ENCODE measurements around the gene RPL10. TPM values are rescaled to one million over a fixed set of nuclear protein-coding genes. Genes with fewer than 3 reads are reported as not detected.
A peak's percentile ranks its signal among the peaks of the same experiment; 100 is the strongest.

Gene RPL10
- total RNA-seq, 1 donor from 2014 or later, result 5,113 TPM

DNA sequence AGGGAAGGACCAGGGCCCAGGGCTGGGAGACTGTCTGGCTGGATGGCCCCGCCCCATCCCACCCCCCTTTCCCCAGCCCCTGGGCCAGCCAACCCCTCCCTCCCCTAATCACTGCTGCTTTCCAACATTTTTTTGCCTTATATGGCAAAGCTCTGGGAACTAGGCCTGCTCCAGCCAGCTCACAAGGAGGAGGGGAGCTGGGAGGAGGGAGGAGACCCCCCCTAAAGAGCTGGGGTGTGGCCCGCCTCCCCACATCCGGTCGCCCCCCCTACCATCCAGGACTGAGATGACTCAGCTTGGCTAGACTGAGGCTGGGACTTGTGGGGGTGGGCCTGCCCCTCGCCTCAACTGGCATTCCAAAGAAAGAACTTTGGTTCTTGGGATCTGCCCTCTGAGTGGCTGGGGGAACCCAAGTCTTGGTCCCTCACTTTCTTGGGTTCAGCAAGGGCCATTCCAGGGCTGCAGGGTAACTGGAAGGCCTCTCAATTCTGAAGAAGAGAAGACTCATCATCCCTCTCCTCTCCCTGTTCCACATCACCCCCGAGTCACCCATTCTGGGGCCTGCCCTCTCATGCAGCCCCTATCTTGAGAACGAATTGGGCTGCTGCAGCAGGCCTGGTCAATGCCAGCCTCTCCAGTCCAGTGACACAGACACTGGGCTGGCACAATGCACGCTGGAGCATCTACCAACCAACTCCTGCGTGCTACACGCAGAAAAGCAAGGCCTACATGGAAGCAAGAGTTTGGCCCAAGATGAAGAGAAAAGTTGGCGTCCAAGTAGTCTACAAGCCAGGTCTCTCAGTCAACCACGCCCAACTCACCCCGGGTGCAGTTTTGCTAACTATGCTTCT is 28.5 kb upstream of the RPL10 start:
- intact Hi-C loops (cut with micrococcal nuclease), result loop anchor here (1.0 to 10.0 kb wide), 6 partner anchors 42 to 645 kb away; partner anchors contain the start of genes ABCD1, ATP6AP1, BCAP31 and FAM3A
- Mint-ChIP-seq H3K9me3 (no peaks in the 10 kb centered on the region), H3K4me3 (peak overlapping the region; percentile 88), H3K27me3 (no peaks in the 10 kb centered on the region), H3K36me3 (ENCODE audit: low read depth) (peaks cover 19% of the 10 kb centered on the region), H3K4me1 (peaks cover 30% of the 10 kb centered on the region), H3K27ac (peak overlapping the region; percentile 88)
- TF ChIP-seq, protein P1, sequence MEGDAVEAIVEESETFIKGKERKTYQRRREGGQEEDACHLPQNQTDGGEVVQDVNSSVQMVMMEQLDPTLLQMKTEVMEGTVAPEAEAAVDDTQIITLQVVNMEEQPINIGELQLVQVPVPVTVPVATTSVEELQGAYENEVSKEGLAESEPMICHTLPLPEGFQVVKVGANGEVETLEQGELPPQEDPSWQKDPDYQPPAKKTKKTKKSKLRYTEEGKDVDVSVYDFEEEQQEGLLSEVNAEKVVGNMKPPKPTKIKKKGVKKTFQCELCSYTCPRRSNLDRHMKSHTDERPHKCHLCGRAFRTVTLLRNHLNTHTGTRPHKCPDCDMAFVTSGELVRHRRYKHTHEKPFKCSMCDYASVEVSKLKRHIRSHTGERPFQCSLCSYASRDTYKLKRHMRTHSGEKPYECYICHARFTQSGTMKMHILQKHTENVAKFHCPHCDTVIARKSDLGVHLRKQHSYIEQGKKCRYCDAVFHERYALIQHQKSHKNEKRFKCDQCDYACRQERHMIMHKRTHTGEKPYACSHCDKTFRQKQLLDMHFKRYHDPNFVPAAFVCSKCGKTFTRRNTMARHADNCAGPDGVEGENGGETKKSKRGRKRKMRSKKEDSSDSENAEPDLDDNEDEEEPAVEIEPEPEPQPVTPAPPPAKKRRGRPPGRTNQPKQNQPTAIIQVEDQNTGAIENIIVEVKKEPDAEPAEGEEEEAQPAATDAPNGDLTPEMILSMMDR (IDR thresholded peaks at IDR 0.05), result no peak
- ChIA-PET POLR2A (interaction anchor here (0.7 to 5.2 kb wide), 9 partner anchors 9 to 444 kb away, joined by 3 to 65 read pairs (median 4); partner anchors contain the start of genes EMD and RPL10), CTCF (no interaction called here)
- DNase-seq (peak; percentile 38), ATAC-seq (ENCODE audit: low read depth) (peak; percentile 3)

DNA sequence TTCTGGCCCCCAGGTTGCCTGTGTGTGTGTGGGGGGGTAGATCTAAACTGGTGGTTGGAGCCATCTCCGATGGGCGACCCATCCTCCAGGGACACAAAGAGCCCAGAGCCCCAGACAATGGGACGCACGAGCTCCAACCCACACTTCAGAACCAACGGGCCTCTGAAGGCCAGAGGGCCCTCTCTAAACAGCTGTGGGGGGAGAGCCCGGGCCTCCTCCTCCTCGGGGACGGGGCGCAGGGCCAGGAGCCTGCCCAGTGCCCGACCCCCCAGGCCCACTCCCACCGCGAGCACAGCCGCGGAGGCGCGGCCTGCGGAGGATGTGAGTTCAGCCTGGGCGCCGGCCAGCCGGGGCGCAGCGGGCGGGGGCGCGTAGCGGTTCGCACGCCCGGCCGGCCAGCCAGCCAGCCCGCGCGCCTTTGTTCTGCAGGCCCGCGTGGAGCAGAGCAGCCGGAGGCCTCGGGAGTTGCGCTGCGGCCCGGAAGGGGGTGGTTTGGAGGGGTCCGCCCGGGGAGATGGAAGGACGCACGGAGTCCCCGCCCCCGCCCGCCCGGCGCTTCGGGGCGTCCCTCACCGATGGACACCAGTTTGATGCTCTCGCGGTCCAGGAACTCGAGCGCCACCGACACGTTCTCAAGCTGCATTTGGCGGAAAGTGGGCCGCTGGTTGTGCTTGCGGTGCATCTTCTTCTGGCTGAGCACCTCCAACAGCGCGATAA is 27.7 kb upstream of the RPL10 start:
- CTCF ChIA-PET, result no interaction called here
- TF ChIP-seq, protein P1 (IDR thresholded peaks at IDR 0.05), result no peak
- ATAC-seq (ENCODE audit: low read depth) (no peak), DNase-seq (peak; percentile 27)
- Mint-ChIP-seq H3K4me1 (peaks cover 34% of the 10 kb centered on the region), H3K27me3 (no peaks in the 10 kb centered on the region), H3K9me3 (no peaks in the 10 kb centered on the region), H3K27ac (peak overlapping the region; percentile 88), H3K36me3 (ENCODE audit: low read depth) (peaks cover 13% of the 10 kb centered on the region), H3K4me3 (peak overlapping the region; percentile 88)
- intact Hi-C loops (cut with micrococcal nuclease), result loop anchor here (1.0 to 10.0 kb wide), 8 partner anchors 9 to 646 kb away; partner anchors contain the start of genes ABCD1, ATP6AP1, BCAP31 and EMD
- POLR2A ChIA-PET, result interaction anchor here (0.8 to 5.2 kb wide), 19 partner anchors 9 to 444 kb away, joined by 3 to 65 read pairs (median 5); partner anchors contain the start of genes EMD, IKBKG, RPL10 and SLC10A3

DNA sequence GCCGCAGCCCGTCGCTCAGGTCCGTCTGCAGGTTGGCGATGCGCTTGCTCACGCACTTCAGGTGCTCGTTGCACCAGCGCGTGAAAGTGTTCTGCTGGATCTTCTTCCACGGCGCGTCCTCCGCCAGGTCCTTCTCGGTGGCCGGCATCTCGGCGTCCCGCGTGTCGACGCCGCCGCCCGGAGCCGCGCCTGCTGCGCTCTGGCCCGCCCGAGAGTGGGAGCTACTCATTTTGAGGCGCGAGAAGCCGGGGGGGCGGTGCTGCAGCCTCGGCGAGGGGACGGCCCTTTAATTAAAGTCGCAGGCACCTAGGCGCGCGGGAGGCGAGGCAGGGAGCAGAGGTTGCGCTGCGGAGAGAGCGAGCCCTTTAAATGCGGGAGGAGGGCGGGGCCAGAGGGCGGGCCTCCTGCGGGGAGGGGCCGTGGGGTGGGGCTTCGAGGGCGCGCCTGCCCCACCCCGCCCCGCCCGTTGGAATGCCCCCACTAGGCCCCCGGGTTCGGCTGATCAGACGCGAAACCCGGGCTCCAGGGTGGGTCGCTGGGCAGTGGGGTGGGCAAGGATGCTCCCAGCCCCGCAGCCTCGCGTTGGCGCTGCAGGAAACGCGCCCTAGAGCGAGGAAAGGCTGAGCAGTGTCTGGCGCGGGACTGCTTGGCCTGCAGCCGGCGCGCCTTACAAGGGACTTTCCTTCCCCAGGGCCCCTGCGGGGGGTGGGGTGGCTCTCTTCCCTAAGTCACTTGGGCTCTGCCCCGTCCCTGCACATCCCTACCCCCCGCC is 27.0 kb upstream of the RPL10 start:
- POLR2A ChIA-PET, result interaction anchor here (0.5 to 5.2 kb wide), 23 partner anchors 8 to 444 kb away, joined by 3 to 65 read pairs (median 4); partner anchors contain the start of genes EMD, IKBKG, RPL10 and SLC10A3
- peak overlapping the region; percentile 69 for H3K27ac Mint-ChIP-seq

DNA sequence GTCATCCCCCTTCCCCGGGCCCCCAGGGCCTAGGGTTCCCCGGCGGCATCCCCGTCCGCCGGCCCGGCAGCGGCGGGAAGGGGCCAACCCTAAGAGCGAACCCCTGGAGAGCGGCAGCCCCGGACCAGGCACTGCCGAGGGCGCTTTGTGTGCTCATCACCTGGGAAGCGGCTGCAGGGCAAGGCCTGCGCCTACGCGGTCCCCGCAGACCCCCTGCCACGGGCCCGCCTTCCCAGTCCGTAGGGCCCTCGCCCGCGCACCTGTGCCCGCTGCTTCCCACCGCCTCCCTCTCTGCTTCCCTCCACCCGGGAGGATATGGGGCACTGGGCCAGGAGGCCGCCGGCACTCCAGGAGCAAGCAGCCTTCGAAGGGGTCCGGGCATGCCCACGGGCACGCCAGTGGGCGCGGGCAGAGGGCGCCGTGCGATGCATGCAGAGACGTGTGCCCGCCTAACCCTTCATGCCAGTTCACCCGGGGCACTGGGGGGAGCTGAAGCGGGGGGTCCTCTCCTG is 26.3 kb upstream of the RPL10 start:
- ATAC-seq (ENCODE audit: low read depth) (no peak), DNase-seq (no peak)
- ChIA-PET POLR2A (interaction anchor here (2.1 kb wide), 1 partner anchor 25 kb away, joined by 6 read pairs; no protein-coding TSS in a partner anchor), CTCF (no interaction called here)
- Mint-ChIP-seq H3K27me3 (no peaks in the 10 kb centered on the region), H3K36me3 (ENCODE audit: low read depth) (peaks cover 9% of the 10 kb centered on the region), H3K4me3 (peak overlapping the region; percentile 66), H3K27ac (no peak overlapping the region), H3K9me3 (no peaks in the 10 kb centered on the region), H3K4me1 (peaks cover 34% of the 10 kb centered on the region)
- TF ChIP-seq, protein P1 (IDR thresholded peaks at IDR 0.05), result no peak
- intact Hi-C loops (cut with micrococcal nuclease), result loop anchor here (1.0 to 10.0 kb wide), 8 partner anchors 7 to 647 kb away; partner anchors contain the start of genes ABCD1, ATP6AP1, BCAP31 and EMD

More for the DNA sequence above, 27.0 kb upstream of the RPL10 start:
- DNase-seq, result peak; percentile 76
- Mint-ChIP-seq H3K4me1 (peaks cover 34% of the 10 kb centered on the region), H3K9me3 (no peaks in the 10 kb centered on the region), H3K27me3 (no peaks in the 10 kb centered on the region), H3K4me3 (peak overlapping the region; percentile 84), H3K36me3 (ENCODE audit: low read depth) (peaks cover 11% of the 10 kb centered on the region)
- ATAC-seq (ENCODE audit: low read depth), result peak; percentile 64
- CTCF ChIA-PET, result no interaction called here
- intact Hi-C loops (cut with micrococcal nuclease), result loop anchor here (1.0 to 10.0 kb wide), 8 partner anchors 8 to 646 kb away; partner anchors contain the start of genes ABCD1, ATP6AP1, BCAP31 and EMD
- TF ChIP-seq, protein P1 (IDR thresholded peaks at IDR 0.05), result no peak
